HG03045 (cell line): Measurements from ENCODE around the gene CAPN10.
"Not testable (repeated sequence)": the region's sequence is repeated elsewhere in the genome, so short reads cannot be mapped to it uniquely, and the experiment has no call there.

Experiments used
- ATAC-seq: cut with Tn5 transposase; IDR thresholded peaks from one replicate; pipeline ENCODE4 v1.9.1; 2021; ENCODE audit warnings: mild to moderate bottlenecking, moderate library complexity; ENCODE audit not compliant: unreplicated experiment

The CAPN10 gene, protein sequence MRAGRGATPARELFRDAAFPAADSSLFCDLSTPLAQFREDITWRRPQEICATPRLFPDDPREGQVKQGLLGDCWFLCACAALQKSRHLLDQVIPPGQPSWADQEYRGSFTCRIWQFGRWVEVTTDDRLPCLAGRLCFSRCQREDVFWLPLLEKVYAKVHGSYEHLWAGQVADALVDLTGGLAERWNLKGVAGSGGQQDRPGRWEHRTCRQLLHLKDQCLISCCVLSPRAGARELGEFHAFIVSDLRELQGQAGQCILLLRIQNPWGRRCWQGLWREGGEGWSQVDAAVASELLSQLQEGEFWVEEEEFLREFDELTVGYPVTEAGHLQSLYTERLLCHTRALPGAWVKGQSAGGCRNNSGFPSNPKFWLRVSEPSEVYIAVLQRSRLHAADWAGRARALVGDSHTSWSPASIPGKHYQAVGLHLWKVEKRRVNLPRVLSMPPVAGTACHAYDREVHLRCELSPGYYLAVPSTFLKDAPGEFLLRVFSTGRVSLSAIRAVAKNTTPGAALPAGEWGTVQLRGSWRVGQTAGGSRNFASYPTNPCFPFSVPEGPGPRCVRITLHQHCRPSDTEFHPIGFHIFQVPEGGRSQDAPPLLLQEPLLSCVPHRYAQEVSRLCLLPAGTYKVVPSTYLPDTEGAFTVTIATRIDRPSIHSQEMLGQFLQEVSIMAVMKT

GRCh38 chr2:240586198-240586918, at the start of gene CAPN10:
Gene CAPN10, plus strand, starts transcription at chr2:240586734. Its CDS starts 178 bp downstream, at chr2:240586912.
- ATAC-seq = peak; percentile 67

- no peak for ATAC-seq
Measured at GRCh38 chr2:240538031-240538780, 48.3 kb upstream of the CAPN10 start.

- ATAC-seq = not testable (repeated sequence)
Measured at GRCh38 chr2:240539101-240539500, 47.4 kb upstream of the CAPN10 start.

DNA sequence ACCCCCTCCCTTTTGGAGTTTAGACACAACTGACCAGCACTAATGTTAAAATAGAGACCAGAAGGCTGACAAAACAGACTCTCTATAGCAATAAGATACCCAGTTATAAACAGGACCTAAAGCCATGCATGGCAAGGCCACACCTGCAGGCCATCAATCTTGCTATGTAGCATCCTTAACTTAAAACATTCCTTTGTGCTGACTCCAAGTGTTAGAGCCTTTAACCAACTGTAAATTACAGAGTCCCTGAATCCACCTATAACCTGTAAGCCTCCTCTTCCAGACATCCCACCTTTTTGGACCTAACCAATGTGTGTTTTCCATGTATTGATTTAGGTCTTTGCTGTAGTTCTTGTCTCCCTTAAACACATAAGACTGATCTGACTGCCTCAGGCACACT, 46.6 kb upstream of the CAPN10 start:
- ATAC-seq = no peak

DNA sequence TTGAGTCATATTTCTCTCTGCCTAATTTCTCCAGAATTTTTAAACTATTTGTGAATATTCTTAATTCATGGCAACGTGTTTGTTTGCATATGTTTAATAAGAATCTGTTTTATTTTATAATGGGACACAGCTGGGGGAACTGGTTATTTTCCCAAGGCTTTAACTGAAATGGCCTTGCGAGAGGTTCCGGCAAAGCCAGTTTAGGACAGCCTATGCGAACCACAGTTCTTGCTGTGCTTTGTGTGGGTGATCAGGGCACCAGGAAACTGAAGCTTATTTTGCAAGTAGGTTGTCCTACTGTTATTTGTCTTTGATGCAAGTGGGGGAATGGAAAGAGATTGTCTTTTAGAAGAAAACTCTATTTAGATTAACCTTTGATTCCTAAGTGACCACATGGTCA, 35.2 kb upstream of the CAPN10 start:
- ATAC-seq = no peak

- no peak for ATAC-seq
Measured at GRCh38 chr2:240551811-240552210, 34.7 kb upstream of the CAPN10 start.

- ATAC-seq = no peak
Measured at GRCh38 chr2:240553956-240554480, 32.5 kb upstream of the CAPN10 start.

GRCh38 chr2:240554767-240555493, 31.6 kb upstream of the CAPN10 start:
- ATAC-seq = no peak

GRCh38 chr2:240555541-240556250, 30.8 kb upstream of the CAPN10 start:
- no peak for ATAC-seq

- no peak for ATAC-seq
Measured at GRCh38 chr2:240556553-240557100, 29.9 kb upstream of the CAPN10 start.

GRCh38 chr2:240557101-240557751, 29.3 kb upstream of the CAPN10 start:
- ATAC-seq = no peak

DNA sequence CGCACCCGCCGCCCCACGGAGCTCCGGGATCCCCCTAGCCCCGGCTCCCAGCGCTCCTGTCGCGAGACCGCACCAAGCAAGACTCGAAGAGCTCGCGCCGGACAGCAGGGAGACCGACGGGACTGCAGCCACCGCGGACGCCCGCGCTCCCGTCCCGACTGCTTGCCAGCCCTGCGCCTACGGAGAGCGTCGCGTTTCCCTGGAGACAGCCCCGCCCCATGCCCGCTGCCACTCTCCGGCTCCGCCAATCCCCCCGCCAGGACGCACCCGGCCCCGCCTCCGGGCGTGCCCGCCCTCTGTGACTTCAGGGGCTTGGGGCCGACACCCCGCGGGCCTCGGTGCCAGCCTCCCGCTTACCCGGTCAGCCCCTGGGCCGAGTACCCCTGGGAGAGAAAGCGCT, 28.7 kb upstream of the CAPN10 start, which contains the start of gene ANKMY1:
ANKMY1 (minus strand) TSS at position 181 of the 400 bp plus-strand sequence. CDS start 653 bp downstream, outside the sequence.
- ATAC-seq = no peak

GRCh38 chr2:240558236-240558761, 28.2 kb upstream of the CAPN10 start:
- no peak for ATAC-seq

GRCh38 chr2:240559286-240559685, 27.2 kb upstream of the CAPN10 start:
- no peak for ATAC-seq

GRCh38 chr2:240560084-240560479, 26.5 kb upstream of the CAPN10 start, which contains the start of gene DUSP28:
Gene DUSP28, plus strand, starts transcription at chr2:240560357. Its CDS starts 328 bp downstream, at chr2:240560685.
- peak; percentile 54 for ATAC-seq

GRCh38 chr2:240560480-240561324, 25.8 kb upstream of the CAPN10 start:
- peak; percentile 60 for ATAC-seq

- peak; percentile 3 for ATAC-seq
Measured at GRCh38 chr2:240561325-240561971, 25.1 kb upstream of the CAPN10 start.
